PFSK-1 (cell line): ENCODE measurements around the gene ZCCHC14.

Experiments used
- FOXP2 ChIP-seq: optimal IDR thresholded peaks from 2 replicates; pipeline ENCODE3; 2011; ENCODE audit warnings: borderline replicate concordance, control low read depth, inconsistent platforms; ENCODE audit not compliant: insufficient read depth; ENCODE audit errors: extremely low read length, extremely low read depth
- POLR2AphosphoS5 ChIP-seq: IDR thresholded peaks from 2 replicates; pipeline ENCODE4 v1.6.1; 2012; ENCODE audit warnings: low read depth, mild to moderate bottlenecking, control low read depth, low read length, moderate library complexity
- SIN3A ChIP-seq: IDR thresholded peaks from 2 replicates; pipeline ENCODE4 v1.6.1; 2012; ENCODE audit warnings: mild to moderate bottlenecking, low read length, moderate library complexity, borderline replicate concordance; ENCODE audit not compliant: insufficient read depth
- TAF1 ChIP-seq: IDR thresholded peaks from 2 replicates; pipeline ENCODE4 v1.6.1; 2012; ENCODE audit warnings: low read length, control low read depth, borderline replicate concordance; ENCODE audit not compliant: insufficient read depth
- TF ChIP-seq, protein P1 (sequence below), 2 experiments: IDR thresholded peaks; 2 replicates each; pipeline versions ENCODE4 v1.6.1 to v1.8.0; 2011 to 2012; ENCODE audit warnings: low read depth in 2 of 2, low read length in 2 of 2, control low read depth in 1 of 2, inconsistent platforms in 1 of 2, mild to moderate bottlenecking in 1 of 2, moderate library complexity in 1 of 2; ENCODE audit not compliant: insufficient read depth in 1 of 2

The ZCCHC14 gene

DNA sequence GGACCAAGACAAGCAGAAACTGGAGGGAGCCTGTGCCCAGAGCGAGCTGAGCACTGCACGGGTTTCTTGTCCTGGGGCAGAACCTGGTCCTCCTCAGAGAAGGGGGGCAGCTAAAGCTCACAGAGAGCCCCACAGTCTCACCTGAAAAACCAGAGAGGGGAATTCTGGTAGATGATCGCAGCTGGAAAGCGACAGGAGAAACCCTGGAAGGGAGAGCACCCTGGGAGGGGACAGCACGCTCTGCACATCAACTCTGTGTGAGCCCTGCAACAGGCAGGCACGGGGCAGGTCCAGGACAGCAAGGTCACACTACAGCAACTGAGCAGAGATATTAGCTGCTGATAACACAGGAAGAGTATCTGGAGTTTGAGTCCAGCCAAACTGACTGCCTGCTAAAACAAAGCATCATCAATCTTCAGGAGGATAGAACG, 18.2 kb downstream of the ZCCHC14 start:
- no peak for TF ChIP-seq POLR2AphosphoS5
- no peak for TF ChIP-seq SIN3A
- TF ChIP-seq FOXP2, result no peak
- TF ChIP-seq TAF1, result no peak
- TF ChIP-seq, protein P1, sequence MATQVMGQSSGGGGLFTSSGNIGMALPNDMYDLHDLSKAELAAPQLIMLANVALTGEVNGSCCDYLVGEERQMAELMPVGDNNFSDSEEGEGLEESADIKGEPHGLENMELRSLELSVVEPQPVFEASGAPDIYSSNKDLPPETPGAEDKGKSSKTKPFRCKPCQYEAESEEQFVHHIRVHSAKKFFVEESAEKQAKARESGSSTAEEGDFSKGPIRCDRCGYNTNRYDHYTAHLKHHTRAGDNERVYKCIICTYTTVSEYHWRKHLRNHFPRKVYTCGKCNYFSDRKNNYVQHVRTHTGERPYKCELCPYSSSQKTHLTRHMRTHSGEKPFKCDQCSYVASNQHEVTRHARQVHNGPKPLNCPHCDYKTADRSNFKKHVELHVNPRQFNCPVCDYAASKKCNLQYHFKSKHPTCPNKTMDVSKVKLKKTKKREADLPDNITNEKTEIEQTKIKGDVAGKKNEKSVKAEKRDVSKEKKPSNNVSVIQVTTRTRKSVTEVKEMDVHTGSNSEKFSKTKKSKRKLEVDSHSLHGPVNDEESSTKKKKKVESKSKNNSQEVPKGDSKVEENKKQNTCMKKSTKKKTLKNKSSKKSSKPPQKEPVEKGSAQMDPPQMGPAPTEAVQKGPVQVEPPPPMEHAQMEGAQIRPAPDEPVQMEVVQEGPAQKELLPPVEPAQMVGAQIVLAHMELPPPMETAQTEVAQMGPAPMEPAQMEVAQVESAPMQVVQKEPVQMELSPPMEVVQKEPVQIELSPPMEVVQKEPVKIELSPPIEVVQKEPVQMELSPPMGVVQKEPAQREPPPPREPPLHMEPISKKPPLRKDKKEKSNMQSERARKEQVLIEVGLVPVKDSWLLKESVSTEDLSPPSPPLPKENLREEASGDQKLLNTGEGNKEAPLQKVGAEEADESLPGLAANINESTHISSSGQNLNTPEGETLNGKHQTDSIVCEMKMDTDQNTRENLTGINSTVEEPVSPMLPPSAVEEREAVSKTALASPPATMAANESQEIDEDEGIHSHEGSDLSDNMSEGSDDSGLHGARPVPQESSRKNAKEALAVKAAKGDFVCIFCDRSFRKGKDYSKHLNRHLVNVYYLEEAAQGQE (IDR thresholded peaks at IDR 0.05; ENCODE audit: insufficient read depth in 1 of 2, low read depth in 2 of 2, low read length in 2 of 2), result no peak

DNA sequence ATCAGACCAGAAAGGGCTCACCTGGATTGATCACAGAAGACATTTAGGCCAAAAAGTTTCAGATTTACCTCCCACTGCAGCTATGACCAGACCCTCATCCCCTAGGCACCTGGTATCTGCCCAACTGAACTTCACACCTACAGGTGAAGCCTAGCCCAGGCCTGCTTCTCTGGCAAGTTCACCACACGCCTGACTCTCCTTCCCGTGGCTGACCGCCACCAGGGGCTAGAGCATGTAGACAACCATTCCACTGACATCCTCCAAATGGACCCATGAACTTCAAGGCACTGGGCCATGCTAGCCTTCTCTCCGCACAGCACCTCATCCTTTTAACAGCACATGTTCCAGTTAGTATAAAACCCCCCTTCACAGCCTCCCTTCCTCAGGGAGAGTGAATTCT, 18.8 kb downstream of the ZCCHC14 start:
- TF ChIP-seq TAF1 (no peak), FOXP2 (no peak), SIN3A (no peak), POLR2AphosphoS5 (no peak)
- TF ChIP-seq, protein P1 (IDR thresholded peaks at IDR 0.05; ENCODE audit: insufficient read depth in 1 of 2, low read depth in 2 of 2, low read length in 2 of 2), result no peak

DNA sequence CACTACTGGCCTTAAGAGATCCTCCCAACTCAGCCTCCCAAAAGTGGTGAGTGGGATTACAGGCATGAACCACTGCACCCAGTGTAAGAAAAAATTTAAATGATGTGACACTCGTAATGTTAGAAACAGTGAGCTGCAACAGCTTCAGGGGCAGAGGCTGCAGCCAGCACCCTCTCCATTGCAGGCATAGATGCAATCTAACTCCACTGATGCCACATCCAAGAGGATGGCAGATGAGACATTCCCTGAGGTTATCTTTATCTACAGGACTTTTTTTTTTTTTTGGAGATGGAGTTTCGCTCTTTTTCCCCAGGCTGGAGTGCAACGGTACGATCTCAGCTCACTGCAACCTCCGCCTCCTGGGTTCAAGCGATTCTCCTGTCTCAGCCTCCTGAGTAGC, 19.9 kb downstream of the ZCCHC14 start:
- TF ChIP-seq FOXP2 (no peak), TAF1 (no peak), POLR2AphosphoS5 (no peak), SIN3A (no peak)
- TF ChIP-seq, protein P1 (IDR thresholded peaks at IDR 0.05; ENCODE audit: insufficient read depth in 1 of 2, low read depth in 2 of 2, low read length in 2 of 2), result no peak

DNA sequence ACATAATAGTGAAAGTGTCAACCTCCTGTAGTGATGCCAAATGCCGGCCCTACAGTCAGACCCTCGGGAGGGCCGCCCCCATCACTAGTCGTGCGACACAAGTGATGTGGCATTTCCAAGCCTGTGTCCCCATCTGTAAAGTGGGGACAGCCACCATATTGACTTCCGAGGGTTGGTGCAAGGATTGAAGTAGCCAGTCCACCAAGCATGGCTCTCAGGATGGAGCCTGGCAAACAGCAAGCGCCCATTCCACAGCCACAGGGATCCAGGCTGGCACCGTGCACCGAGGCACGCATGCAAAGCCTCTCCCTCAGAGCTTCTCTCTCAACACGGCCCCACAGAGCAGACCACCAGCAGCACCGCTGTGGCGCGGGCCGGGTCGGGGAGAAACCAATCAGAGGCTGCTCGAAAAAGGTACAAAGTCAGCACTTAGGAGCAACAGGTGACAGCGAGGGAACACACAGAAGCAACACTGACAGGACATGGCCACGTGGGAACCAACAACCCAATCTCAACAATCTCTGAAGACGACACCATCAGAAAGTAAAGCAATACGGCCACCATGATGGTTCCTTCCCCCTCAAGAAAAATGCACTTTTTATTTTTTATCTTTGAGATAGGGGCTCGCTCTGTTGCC, 20.6 kb downstream of the ZCCHC14 start:
- TF ChIP-seq SIN3A, result no peak
- TF ChIP-seq FOXP2, result no peak
- TF ChIP-seq POLR2AphosphoS5, result no peak
- TF ChIP-seq, protein P1 (IDR thresholded peaks at IDR 0.05; ENCODE audit: insufficient read depth in 1 of 2, low read depth in 2 of 2, low read length in 2 of 2), result no peak
- TF ChIP-seq TAF1, result no peak
